Measurements from ENCODE around the gene PID1. TPM values are rescaled to one million over a fixed set of nuclear protein-coding genes. Genes with fewer than 3 reads are reported as not detected.

Gene PID1
- total RNA-seq, 1 donor from 2014 or later, result 1.4 TPM

DNA sequence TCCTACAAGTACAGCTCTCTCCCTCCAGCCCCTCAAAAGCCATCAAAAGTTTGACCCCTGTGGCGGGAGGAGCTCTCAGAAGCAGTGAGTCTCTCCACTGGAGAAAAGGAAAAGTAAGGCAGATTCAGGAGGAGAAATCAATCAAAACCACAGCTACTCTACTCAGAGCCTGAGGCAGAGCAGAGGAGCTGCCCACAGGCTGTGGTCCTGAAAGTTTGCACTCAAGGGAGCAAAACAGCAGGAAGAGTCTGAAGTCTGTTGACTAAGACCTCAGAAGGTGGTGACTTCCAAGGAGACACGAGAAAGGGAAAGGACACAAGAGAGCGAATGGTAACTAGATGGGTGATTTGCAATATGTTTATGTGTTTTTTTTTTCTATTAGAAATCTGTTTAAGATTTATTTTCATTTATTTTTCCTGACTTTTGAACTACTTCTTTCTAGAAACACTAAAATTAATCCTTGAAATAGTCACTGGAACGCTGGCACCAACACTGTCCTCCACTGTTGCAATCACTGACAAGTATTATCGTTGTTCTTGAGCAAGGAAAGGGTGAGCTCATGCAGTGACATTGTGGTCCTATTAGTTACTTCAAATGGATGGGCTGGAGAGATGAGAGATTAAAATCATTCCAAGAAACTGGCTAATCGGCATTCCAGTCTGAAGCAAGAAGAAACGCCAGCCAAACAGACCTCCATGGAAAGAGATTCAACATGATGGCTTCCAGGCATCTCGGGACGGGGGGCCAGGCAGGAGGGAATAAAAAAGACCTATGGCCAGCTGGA lies 35.8 kb downstream of the PID1 start:
- H3K9me3 ChIP-seq (ENCODE audit: low read depth), result peaks cover under 1% of the 10 kb centered on the region
- no peak overlapping the region for H3K4me3 ChIP-seq
- H3K4me2 ChIP-seq, result no peak overlapping the region
- no peaks in the 10 kb centered on the region for H4K20me1 ChIP-seq (ENCODE audit: low read depth)
- Mint-ChIP-seq H3K27me3 (ENCODE audit: insufficient read depth, low read depth) (no peaks in the 10 kb centered on the region), H3K36me3 (no peaks in the 10 kb centered on the region), H3K27ac (no peak overlapping the region), H3K4me1 (no peaks in the 10 kb centered on the region), H3K9me3 (no peaks in the 10 kb centered on the region), H3K4me3 (no peak overlapping the region)
- H3F3A ChIP-seq (ENCODE audit: low read depth), result no peaks in the 10 kb centered on the region
- no peaks in the 10 kb centered on the region for H3K79me2 ChIP-seq (ENCODE audit: low read depth)
- peak; percentile 54 for DNase-seq (ENCODE audit: low spot score)
- no peaks in the 10 kb centered on the region for H3K27me3 ChIP-seq
- no peak for TF ChIP-seq EZH2 (IDR thresholded peaks at IDR 0.05)
- TF ChIP-seq, protein P1, sequence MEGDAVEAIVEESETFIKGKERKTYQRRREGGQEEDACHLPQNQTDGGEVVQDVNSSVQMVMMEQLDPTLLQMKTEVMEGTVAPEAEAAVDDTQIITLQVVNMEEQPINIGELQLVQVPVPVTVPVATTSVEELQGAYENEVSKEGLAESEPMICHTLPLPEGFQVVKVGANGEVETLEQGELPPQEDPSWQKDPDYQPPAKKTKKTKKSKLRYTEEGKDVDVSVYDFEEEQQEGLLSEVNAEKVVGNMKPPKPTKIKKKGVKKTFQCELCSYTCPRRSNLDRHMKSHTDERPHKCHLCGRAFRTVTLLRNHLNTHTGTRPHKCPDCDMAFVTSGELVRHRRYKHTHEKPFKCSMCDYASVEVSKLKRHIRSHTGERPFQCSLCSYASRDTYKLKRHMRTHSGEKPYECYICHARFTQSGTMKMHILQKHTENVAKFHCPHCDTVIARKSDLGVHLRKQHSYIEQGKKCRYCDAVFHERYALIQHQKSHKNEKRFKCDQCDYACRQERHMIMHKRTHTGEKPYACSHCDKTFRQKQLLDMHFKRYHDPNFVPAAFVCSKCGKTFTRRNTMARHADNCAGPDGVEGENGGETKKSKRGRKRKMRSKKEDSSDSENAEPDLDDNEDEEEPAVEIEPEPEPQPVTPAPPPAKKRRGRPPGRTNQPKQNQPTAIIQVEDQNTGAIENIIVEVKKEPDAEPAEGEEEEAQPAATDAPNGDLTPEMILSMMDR (IDR thresholded peaks at IDR 0.05), result no peak
- TF ChIP-seq EZH2phosphoT487 (IDR thresholded peaks at IDR 0.05), result no peak
- no peaks in the 10 kb centered on the region for H3K4me1 ChIP-seq
- no peak overlapping the region for H3K9ac ChIP-seq
- H3K27ac ChIP-seq, result no peak overlapping the region
- H3K36me3 ChIP-seq, result no peaks in the 10 kb centered on the region
- no peak overlapping the region for H2AFZ ChIP-seq (replicated peaks)

DNA sequence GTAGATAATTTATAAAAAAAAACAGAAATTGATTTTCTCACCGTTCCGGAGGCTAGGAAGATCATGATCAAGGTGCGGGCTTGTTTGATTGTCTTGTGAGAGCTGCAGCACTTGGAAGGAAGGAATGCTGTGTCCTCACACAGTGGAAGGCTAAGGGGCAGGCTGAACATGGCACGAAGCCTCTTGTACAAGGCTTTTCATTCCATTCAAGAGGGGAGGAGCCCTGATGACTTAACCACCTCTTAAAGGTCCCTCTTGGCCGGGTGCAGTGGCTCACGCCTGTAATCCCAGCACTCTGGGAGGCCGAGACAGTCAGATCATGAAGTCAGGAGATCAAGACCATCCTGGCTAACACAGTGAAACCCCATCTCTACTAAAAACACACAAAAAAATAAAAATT lies 39.2 kb downstream of the PID1 start:
- TF ChIP-seq EZH2 (IDR thresholded peaks at IDR 0.05), result no peak
- H3K4me1 Mint-ChIP-seq, result no peaks in the 10 kb centered on the region

DNA sequence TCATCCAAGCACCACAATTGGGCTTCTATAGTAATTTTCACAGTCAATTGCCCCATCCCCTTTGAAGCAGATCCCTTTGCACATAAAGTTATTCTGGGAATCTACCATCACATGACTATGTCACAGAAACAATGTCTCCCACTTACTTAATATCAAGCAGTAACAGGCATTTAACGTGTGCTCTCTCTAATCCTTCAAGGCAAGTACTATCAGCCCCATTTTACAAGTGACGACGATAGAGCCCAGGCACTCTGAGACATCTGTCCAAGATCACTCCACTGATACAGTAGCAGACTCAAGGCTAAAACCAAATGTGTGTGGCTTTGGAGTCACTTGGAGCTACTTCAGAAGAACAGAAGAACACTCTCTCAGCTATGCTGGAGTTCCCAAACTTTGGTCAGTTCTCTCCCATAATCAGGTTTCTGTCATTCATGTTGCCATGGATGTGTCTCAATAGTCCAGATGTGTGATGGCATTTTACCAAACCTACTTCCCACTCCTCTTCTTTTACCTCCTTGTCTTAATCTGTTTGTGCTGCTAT lies 39.7 kb downstream of the PID1 start:
- Mint-ChIP-seq H3K4me3 (no peak overlapping the region), H3K27me3 (ENCODE audit: insufficient read depth, low read depth) (no peaks in the 10 kb centered on the region), H3K9me3 (no peaks in the 10 kb centered on the region), H3K27ac (no peak overlapping the region), H3K4me1 (no peaks in the 10 kb centered on the region), H3K36me3 (no peaks in the 10 kb centered on the region)
- Histone ChIP-seq H3K4me3 (no peak overlapping the region), H3K4me2 (no peak overlapping the region), H3K79me2 (ENCODE audit: low read depth) (no peaks in the 10 kb centered on the region), H2AFZ (replicated peaks) (no peak overlapping the region), H3K9ac (no peak overlapping the region), H3K27ac (no peak overlapping the region), H4K20me1 (ENCODE audit: low read depth) (no peaks in the 10 kb centered on the region), H3K9me3 (ENCODE audit: low read depth) (no peaks in the 10 kb centered on the region), H3F3A (ENCODE audit: low read depth) (no peaks in the 10 kb centered on the region), H3K36me3 (no peaks in the 10 kb centered on the region), H3K4me1 (no peaks in the 10 kb centered on the region), H3K27me3 (no peaks in the 10 kb centered on the region)
- DNase-seq (ENCODE audit: low spot score), result no peak
- TF ChIP-seq EZH2phosphoT487 (IDR thresholded peaks at IDR 0.05) (no peak), EZH2 (IDR thresholded peaks at IDR 0.05) (no peak)
- TF ChIP-seq, protein P1 (IDR thresholded peaks at IDR 0.05), result no peak

More for the DNA sequence above, 39.2 kb downstream of the PID1 start:
- Histone ChIP-seq H3K36me3 (no peaks in the 10 kb centered on the region), H3K79me2 (ENCODE audit: low read depth) (no peaks in the 10 kb centered on the region), H3K4me3 (no peak overlapping the region), H3K27me3 (no peaks in the 10 kb centered on the region), H3K4me1 (no peaks in the 10 kb centered on the region), H2AFZ (replicated peaks) (no peak overlapping the region), H3F3A (ENCODE audit: low read depth) (no peaks in the 10 kb centered on the region), H3K9me3 (ENCODE audit: low read depth) (no peaks in the 10 kb centered on the region), H3K4me2 (no peak overlapping the region), H3K9ac (no peak overlapping the region), H4K20me1 (ENCODE audit: low read depth) (no peaks in the 10 kb centered on the region), H3K27ac (no peak overlapping the region)
- Mint-ChIP-seq H3K4me3 (no peak overlapping the region), H3K9me3 (no peaks in the 10 kb centered on the region), H3K27ac (no peak overlapping the region), H3K27me3 (ENCODE audit: insufficient read depth, low read depth) (no peaks in the 10 kb centered on the region), H3K36me3 (no peaks in the 10 kb centered on the region)
- DNase-seq (ENCODE audit: low spot score), result no peak

DNA sequence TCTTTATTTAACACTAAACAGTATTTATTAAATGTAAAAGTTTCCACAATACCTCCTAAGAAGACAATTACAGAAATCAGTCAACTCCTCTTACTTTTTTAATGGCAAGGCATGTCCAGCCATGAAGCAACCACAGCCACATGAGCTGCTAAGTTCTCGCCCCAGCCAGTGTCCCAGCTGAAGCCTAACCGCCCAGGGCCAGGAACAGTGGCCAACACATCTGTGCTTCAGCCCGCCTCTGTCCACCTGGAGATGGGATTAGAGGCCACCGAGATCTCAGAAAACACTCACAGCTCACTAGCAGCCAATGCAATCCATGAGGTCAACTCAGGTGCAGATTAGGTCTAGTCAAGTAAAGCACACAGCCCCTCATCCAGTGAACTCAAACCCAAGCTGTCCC lies 40.2 kb downstream of the PID1 start:
- Mint-ChIP-seq H3K9me3 (no peaks in the 10 kb centered on the region), H3K27ac (no peak overlapping the region), H3K4me1 (no peaks in the 10 kb centered on the region), H3K27me3 (ENCODE audit: insufficient read depth, low read depth) (no peaks in the 10 kb centered on the region), H3K36me3 (no peaks in the 10 kb centered on the region), H3K4me3 (no peak overlapping the region)
- Histone ChIP-seq H3F3A (ENCODE audit: low read depth) (no peaks in the 10 kb centered on the region), H2AFZ (replicated peaks) (no peak overlapping the region), H3K27me3 (no peaks in the 10 kb centered on the region), H3K27ac (no peak overlapping the region), H3K4me2 (no peak overlapping the region), H3K4me1 (no peaks in the 10 kb centered on the region), H3K4me3 (no peak overlapping the region), H3K9me3 (ENCODE audit: low read depth) (no peaks in the 10 kb centered on the region), H3K79me2 (ENCODE audit: low read depth) (no peaks in the 10 kb centered on the region), H3K36me3 (no peaks in the 10 kb centered on the region), H4K20me1 (ENCODE audit: low read depth) (no peaks in the 10 kb centered on the region), H3K9ac (no peak overlapping the region)
- TF ChIP-seq, protein P1 (IDR thresholded peaks at IDR 0.05), result no peak
- TF ChIP-seq EZH2 (IDR thresholded peaks at IDR 0.05), result no peak
- no peak for TF ChIP-seq EZH2phosphoT487 (IDR thresholded peaks at IDR 0.05)
- DNase-seq (ENCODE audit: low spot score), result no peak

Data from neural progenitor cell (in vitro differentiated cells).